NB4 (cell line): Measurements from ENCODE around the gene GAS1.

Source experiments
- CTCF ChIP-seq: IDR thresholded peaks from one replicate; pipeline ENCODE4 v1.5.1; 2012; ENCODE audit warnings: low read depth, low read length
- MAX ChIP-seq: IDR thresholded peaks from 2 replicates; pipeline ENCODE4 v1.6.1; 2011; ENCODE audit warnings: low read depth, low read length
- MYC ChIP-seq: IDR thresholded peaks from 2 replicates; pipeline ENCODE4 v1.6.1; 2011; ENCODE audit warnings: low read depth, low read length
- POLR2A ChIP-seq: IDR thresholded peaks from 2 replicates; pipeline ENCODE4 v1.6.1; 2011; ENCODE audit warnings: mild to moderate bottlenecking; ENCODE audit not compliant: insufficient read length; ENCODE audit errors: extremely low read depth

GRCh38 chr9:86953181-86953580 is 5.9 kb upstream of the GAS1 start:
- TF ChIP-seq CTCF = no peak
- no peak for TF ChIP-seq MAX
- TF ChIP-seq POLR2A = no peak
- TF ChIP-seq MYC = no peak
